GM18498 (cell line): ENCODE results near the gene IFI16.
"Not testable (repeated sequence)": the region's sequence is repeated elsewhere in the genome, so short reads cannot be mapped to it uniquely, and the experiment has no call there.

ENCODE experiments used
- ATAC-seq: cut with Tn5 transposase; IDR thresholded peaks from one replicate; pipeline ENCODE4 v1.9.1; 2021; ENCODE audit warnings: mild to moderate bottlenecking, moderate library complexity; ENCODE audit not compliant: unreplicated experiment

Gene IFI16

GRCh38 chr1:159091180-159091560, 81.5 kb downstream of the IFI16 start:
- ATAC-seq = no peak

- ATAC-seq = no peak
Observed at GRCh38 chr1:159091607-159092031, 81.9 kb downstream of the IFI16 start.

- no peak for ATAC-seq
Observed at GRCh38 chr1:159092036-159092760, 82.5 kb downstream of the IFI16 start.

DNA sequence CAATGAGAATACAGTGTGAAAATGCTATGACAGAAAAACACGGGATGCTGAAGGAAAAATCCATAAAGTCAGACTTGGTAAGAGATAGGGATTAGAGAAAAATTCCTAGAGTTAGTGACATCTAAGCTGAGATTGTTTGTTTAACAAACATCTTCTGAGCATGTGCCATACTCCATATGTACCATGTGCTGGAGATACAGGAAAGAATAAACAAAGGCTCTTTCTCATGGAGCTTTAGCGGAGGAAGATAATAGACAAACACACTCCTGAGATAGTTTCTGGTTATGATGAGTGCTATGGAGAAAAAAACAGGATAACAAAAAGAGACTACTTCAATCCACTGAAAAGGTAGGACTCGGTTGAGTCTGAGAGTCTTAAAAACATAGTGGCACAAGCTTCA, 88.9 kb downstream of the IFI16 start:
- ATAC-seq = no peak

DNA sequence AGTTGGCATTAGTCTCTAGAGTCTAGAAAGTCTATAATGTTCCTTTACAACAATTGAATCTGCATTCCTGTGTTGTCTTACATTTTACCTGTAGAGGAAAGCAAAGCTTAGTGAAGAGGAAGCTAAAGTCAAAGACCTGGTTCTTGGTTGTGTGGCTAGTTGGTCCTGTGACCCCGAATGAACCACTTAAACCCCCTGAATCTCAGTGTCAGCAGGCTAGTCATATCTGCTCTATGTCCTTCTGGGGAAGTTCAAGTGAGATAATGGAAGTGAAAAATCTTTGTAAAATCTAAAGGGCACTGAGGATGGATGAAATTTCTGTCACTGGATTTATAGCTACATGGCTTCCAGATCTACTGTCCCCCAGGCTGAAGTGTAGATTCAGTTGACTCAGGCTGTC, 90.9 kb downstream of the IFI16 start:
- ATAC-seq = no peak

- ATAC-seq = not testable (repeated sequence)
Observed at GRCh38 chr1:159103021-159103420, 93.3 kb downstream of the IFI16 start.
